Subcutaneous adipose tissue (tissue), 4 donors: Measurements from ENCODE around the gene IL27RA. TPM values are rescaled to one million over a fixed set of nuclear protein-coding genes. Genes with fewer than 3 reads are reported as not detected.

ENCODE experiments used
- CTCF ChIP-seq: fragments of 450-650 bp; IDR thresholded peaks from one replicate; pipeline ENCODE4 v1.5.1; 2016; ENCODE audit warnings: low read depth, mild to moderate bottlenecking, control low read depth, antibody characterized with exemption, moderate library complexity
- total RNA-seq, 4 donors: library from RNA; depleted of rRNA; stranded (reverse); fragments of >200 nt; gene quantifications; one replicate each; pipeline ENCODE4 v1.1.0, GENCODE V29; 2016

The IL27RA gene
- total RNA-seq, 4 donors from 2014 or later = 4.1 to 7.0 (median 6.2) TPM

- no peak for TF ChIP-seq CTCF
Measured at GRCh38 chr19:14091081-14091812, 59.7 kb downstream of the IL27RA start.

- TF ChIP-seq CTCF = no peak
Measured at GRCh38 chr19:14091813-14092462, 60.4 kb downstream of the IL27RA start.

GRCh38 chr19:14093117-14093823 is 61.7 kb downstream of the IL27RA start:
- no peak for TF ChIP-seq CTCF

GRCh38 chr19:14094854-14095253 is 63.3 kb downstream of the IL27RA start:
- TF ChIP-seq CTCF = no peak

GRCh38 chr19:14096272-14096992 is 64.9 kb downstream of the IL27RA start:
- no peak for TF ChIP-seq CTCF

- TF ChIP-seq CTCF = no peak
Measured at GRCh38 chr19:14097532-14098151, 66.1 kb downstream of the IL27RA start.
